Activated T-cell treated with anti-CD3 and anti-CD28 coated beads, Interleukin-2, amount 50 U/mL, for 4 hours (primary cell): ENCODE data around the gene PSTPIP2. TPM values are rescaled to one million over a fixed set of nuclear protein-coding genes. Genes with fewer than 3 reads are reported as not detected.
"Not testable (repeated sequence)": the region's sequence is repeated elsewhere in the genome, so short reads cannot be mapped to it uniquely, and the experiment has no call there.

ENCODE experiments used
- ATAC-seq, 2 donors: fragments of 200-7000 bp; cut with Tn5 transposase; one replicate each; pipeline ENCODE4 v1.10.0; 2021
- DNase-seq: peaks from one replicate; pipeline ENCODE4 v3.0.0-alpha.2; 2020
- H3K27me3 Mint-ChIP-seq: one replicate; pipeline ENCODE4 v1.8.0; 2021; ENCODE audit warnings: low read depth, mixed read lengths
- H3K36me3 Mint-ChIP-seq: one replicate; pipeline ENCODE4 v1.8.0; 2022; ENCODE audit warnings: mixed read lengths; ENCODE audit not compliant: insufficient read depth
- H3K4me1 Mint-ChIP-seq: one replicate; pipeline ENCODE4 v1.8.0; 2021; ENCODE audit warnings: low read depth, mixed read lengths
- H3K4me3 Mint-ChIP-seq: one replicate; pipeline ENCODE4 v1.8.0; 2021; ENCODE audit warnings: mild to moderate bottlenecking, moderate library complexity, mixed read lengths
- H3K9me3 Mint-ChIP-seq: one replicate; pipeline ENCODE4 v1.8.0; 2021; ENCODE audit warnings: mixed read lengths
- total RNA-seq, 3 donors: library from RNA; stranded (reverse); gene quantifications; one replicate each; pipeline ENCODE4 v1.2.1, GENCODE V29; 2021

Gene PSTPIP2, protein sequence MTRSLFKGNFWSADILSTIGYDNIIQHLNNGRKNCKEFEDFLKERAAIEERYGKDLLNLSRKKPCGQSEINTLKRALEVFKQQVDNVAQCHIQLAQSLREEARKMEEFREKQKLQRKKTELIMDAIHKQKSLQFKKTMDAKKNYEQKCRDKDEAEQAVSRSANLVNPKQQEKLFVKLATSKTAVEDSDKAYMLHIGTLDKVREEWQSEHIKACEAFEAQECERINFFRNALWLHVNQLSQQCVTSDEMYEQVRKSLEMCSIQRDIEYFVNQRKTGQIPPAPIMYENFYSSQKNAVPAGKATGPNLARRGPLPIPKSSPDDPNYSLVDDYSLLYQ
- 10 to 100 TPM; 15.8 to 16.6 (median 16.4) TPM for total RNA-seq

GRCh38 chr18:46071653-46072375 is at the start of gene PSTPIP2:
Gene PSTPIP2 (minus strand): TSS chr18:46072260. CDS start chr18:46072188, 72 bp downstream.
- Mint-ChIP-seq H3K4me3 (peak within 1 kb of the TSS; percentile 83), H3K4me1 (peaks cover 37% of the 10 kb centered on the region), H3K9me3 (no peaks in the 10 kb centered on the region), H3K27me3 (no peaks in the 10 kb centered on the region), H3K36me3 (peaks cover 1% of the 10 kb centered on the region)
- DNase-seq = peak; percentile 66
- peak; percentile 76 to 77 for ATAC-seq

GRCh38 chr18:46113751-46114150 is 41.7 kb upstream of the PSTPIP2 start:
- no peak for DNase-seq
- ATAC-seq = no peak
- Mint-ChIP-seq H3K4me3 (no peak overlapping the region), H3K36me3 (peaks cover 16% of the 10 kb centered on the region), H3K27me3 (no peaks in the 10 kb centered on the region), H3K4me1 (peaks cover 2% of the 10 kb centered on the region), H3K9me3 (no peaks in the 10 kb centered on the region)

GRCh38 chr18:46110406-46110805 is 38.3 kb upstream of the PSTPIP2 start:
- no peak overlapping the region for H3K4me3 Mint-ChIP-seq
- H3K4me1 Mint-ChIP-seq = peaks cover 12% of the 10 kb centered on the region
- peaks cover 24% of the 10 kb centered on the region for H3K36me3 Mint-ChIP-seq
- no peak for ATAC-seq
- no peaks in the 10 kb centered on the region for H3K27me3 Mint-ChIP-seq
- DNase-seq = no peak
- no peaks in the 10 kb centered on the region for H3K9me3 Mint-ChIP-seq

DNA sequence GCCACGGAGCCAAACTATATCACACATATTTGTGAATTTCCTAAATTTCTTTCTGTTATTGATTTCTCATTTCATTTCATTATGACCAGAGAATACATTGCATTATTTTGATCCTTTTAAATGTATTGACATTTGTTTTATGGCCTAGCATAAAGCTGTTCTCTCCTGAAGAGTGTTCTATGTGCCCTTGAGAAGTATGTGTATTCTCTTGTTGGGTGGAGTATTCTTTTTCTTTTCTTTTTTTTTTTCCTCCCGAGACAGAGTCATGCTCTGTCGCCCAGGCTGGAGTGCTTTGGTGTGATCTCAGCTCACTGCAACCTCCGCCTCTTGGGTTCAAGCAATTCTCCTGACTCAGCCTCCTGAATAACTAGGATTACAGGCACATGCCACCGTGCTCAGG is 37.3 kb upstream of the PSTPIP2 start:
- ATAC-seq (no peak), DNase-seq (no peak)
- H3K27me3 Mint-ChIP-seq = no peaks in the 10 kb centered on the region
- peaks cover 18% of the 10 kb centered on the region for H3K4me1 Mint-ChIP-seq
- no peak overlapping the region for H3K4me3 Mint-ChIP-seq
- H3K36me3 Mint-ChIP-seq = peaks cover 24% of the 10 kb centered on the region
- H3K9me3 Mint-ChIP-seq = no peaks in the 10 kb centered on the region

DNA sequence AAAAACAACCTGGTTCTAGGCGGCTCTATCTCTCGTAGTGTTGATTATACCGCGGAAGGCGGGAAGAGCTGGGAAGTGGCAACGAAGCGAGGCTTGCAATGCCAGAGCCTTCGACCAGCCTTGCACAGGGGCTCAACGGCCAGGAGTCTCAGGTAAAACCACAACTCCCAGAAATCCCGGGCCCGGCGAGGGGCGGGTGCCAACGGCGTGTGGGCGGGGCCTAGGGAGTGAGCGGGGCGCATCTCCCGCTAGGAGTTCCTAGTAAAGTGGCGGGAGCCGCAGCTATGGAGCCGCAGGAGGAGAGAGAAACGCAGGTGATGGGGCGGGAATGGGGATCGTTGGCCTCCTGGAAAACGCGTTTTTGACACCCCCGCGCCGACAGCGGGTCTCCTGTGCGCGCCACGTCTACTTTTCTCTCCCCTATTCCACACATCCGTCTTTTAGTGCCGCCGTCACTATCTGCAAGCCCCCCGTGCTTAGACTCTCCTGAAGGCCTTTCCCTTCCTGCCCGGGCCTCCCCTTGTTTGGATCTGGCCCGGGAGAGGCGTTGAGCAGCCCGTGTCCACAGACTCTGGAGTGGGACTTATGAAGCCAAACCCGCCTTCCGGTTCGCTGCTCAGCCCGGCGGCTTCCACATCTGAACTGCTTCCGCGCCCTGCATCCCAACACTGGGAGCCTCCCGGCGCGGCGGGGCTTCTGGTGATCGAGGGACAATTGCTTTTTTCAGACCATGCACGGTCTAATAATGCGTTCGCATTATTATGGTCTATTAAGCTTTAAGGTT is 32.3 kb upstream of the PSTPIP2 start, which contains the start of gene HAUS1:
HAUS1 (plus strand) TSS at position 258 of the 784 bp plus-strand sequence; CDS start at position 285, 27 bp downstream.
- H3K4me1 Mint-ChIP-seq = peaks cover 20% of the 10 kb centered on the region
- peak within 1 kb of the TSS; percentile 98 for H3K4me3 Mint-ChIP-seq
- H3K36me3 Mint-ChIP-seq = peaks cover 12% of the 10 kb centered on the region
- peak; percentile 82 for DNase-seq
- no peaks in the 10 kb centered on the region for H3K27me3 Mint-ChIP-seq
- ATAC-seq = peak; percentile 99
- no peaks in the 10 kb centered on the region for H3K9me3 Mint-ChIP-seq

GRCh38 chr18:46099463-46099862 is 27.4 kb upstream of the PSTPIP2 start:
- Mint-ChIP-seq H3K27me3 (no peaks in the 10 kb centered on the region), H3K9me3 (no peaks in the 10 kb centered on the region), H3K4me3 (no peak overlapping the region), H3K4me1 (peaks cover 27% of the 10 kb centered on the region), H3K36me3 (peaks cover 13% of the 10 kb centered on the region)
- DNase-seq = no peak
- ATAC-seq = no peak

DNA sequence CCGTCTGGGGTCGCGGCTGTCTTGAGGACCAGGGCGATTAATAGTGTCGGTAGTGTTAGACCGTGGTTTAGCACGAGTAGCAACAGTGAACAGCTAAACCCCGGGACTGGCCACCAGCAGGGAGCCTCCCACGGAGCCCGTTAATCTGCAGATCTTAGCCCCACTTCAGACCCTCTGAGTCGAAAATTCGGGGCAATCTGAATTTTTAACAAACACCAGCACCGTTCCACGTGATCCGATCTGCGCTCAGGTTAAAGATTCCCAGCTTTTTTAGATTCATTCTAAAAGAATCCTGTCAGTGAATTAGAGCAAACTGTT is 26.5 kb upstream of the PSTPIP2 start:
- no peaks in the 10 kb centered on the region for H3K9me3 Mint-ChIP-seq
- no peaks in the 10 kb centered on the region for H3K27me3 Mint-ChIP-seq
- H3K4me1 Mint-ChIP-seq = peaks cover 30% of the 10 kb centered on the region
- no peak for DNase-seq
- peaks cover 16% of the 10 kb centered on the region for H3K36me3 Mint-ChIP-seq
- no peak for ATAC-seq
- H3K4me3 Mint-ChIP-seq = peak overlapping the region; percentile 99

- H3K9me3 Mint-ChIP-seq = no peaks in the 10 kb centered on the region
- peaks cover 32% of the 10 kb centered on the region for H3K4me1 Mint-ChIP-seq
- peak within 1 kb of the TSS; percentile 99 for H3K4me3 Mint-ChIP-seq
- ATAC-seq = peak; percentile 89 to 93
- peaks cover 16% of the 10 kb centered on the region for H3K36me3 Mint-ChIP-seq
- H3K27me3 Mint-ChIP-seq = no peaks in the 10 kb centered on the region
- peak; percentile 78 for DNase-seq
Observed at GRCh38 chr18:46097801-46098615, 25.9 kb upstream of the PSTPIP2 start, which contains the start of gene ATP5F1A. Gene ATP5F1A (minus strand): TSS chr18:46098296. CDS start chr18:46098231, 65 bp downstream.

DNA sequence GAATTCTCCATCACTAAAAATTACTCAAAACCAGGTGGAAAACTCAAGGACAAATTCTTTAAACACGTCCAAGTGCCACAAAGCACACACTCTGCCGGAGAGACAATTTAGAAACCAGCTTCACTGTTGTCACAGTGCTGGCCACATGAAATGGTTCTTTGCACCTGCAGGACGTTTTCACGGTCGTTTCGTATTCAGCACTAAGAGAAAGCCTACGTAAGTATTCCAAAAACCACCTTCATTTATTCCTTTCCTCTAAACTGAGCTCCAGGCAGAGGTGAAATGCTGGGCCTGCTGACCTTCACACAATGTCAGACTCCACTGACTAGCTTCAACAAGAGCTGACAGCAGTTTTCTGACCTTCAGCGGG is 25.4 kb upstream of the PSTPIP2 start:
- peaks cover 16% of the 10 kb centered on the region for H3K36me3 Mint-ChIP-seq
- no peak for DNase-seq
- peaks cover 32% of the 10 kb centered on the region for H3K4me1 Mint-ChIP-seq
- H3K27me3 Mint-ChIP-seq = no peaks in the 10 kb centered on the region
- no peaks in the 10 kb centered on the region for H3K9me3 Mint-ChIP-seq
- H3K4me3 Mint-ChIP-seq = peak overlapping the region; percentile 99
- peak; percentile 10 to 15 for ATAC-seq

DNA sequence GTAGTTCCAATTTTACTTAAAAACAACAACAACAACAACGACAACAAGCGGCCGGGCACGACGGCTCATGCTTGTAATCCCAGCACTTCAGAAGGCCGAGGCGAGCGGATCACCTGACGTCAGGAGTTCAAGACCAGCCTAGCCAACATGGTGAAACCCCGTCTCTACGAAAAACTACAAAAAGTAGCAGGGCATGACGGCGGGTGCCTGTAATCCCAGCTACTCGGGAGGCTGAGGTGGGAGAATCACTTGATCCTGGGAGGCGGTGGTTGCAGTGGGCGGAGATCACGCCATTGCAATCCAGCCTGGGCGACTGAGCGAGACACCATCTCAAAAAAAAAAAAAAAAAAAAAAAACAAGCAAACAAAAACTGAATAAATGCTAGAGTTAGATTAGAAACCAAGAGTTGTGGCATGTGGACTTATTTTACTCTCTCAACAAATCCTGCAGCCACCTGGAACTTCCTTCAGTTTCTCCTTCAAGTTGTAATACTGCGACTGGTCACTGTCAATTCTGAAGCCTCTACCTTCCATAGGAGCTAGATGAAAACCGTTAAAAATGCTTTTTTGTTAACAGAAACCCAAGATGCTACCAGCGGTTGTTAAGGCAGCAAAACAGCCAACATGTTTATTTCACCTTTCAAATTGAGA is 24.7 kb upstream of the PSTPIP2 start:
- peak overlapping the region; percentile 99 for H3K4me3 Mint-ChIP-seq
- H3K9me3 Mint-ChIP-seq = no peaks in the 10 kb centered on the region
- H3K27me3 Mint-ChIP-seq = no peaks in the 10 kb centered on the region
- H3K4me1 Mint-ChIP-seq = peaks cover 36% of the 10 kb centered on the region
- ATAC-seq (no peak), DNase-seq (no peak)
- H3K36me3 Mint-ChIP-seq = peaks cover 19% of the 10 kb centered on the region

- H3K36me3 Mint-ChIP-seq = peaks cover 30% of the 10 kb centered on the region
- no peaks in the 10 kb centered on the region for H3K9me3 Mint-ChIP-seq
- no peak for DNase-seq
- peak overlapping the region; percentile 99 for H3K4me3 Mint-ChIP-seq
- no peaks in the 10 kb centered on the region for H3K27me3 Mint-ChIP-seq
- peaks cover 46% of the 10 kb centered on the region for H3K4me1 Mint-ChIP-seq
- ATAC-seq = no peak
Observed at GRCh38 chr18:46095532-46095931, 23.5 kb upstream of the PSTPIP2 start.

GRCh38 chr18:46088501-46088900 is 16.4 kb upstream of the PSTPIP2 start:
- H3K9me3 Mint-ChIP-seq, H3K27me3 Mint-ChIP-seq, ATAC-seq, H3K4me3 Mint-ChIP-seq, DNase-seq: not testable (repeated sequence)
- H3K36me3 Mint-ChIP-seq = peaks cover 58% of the 10 kb centered on the region
- H3K4me1 Mint-ChIP-seq = peaks cover 20% of the 10 kb centered on the region

- peaks cover 2% of the 10 kb centered on the region for H3K4me1 Mint-ChIP-seq
- H3K9me3 Mint-ChIP-seq = no peaks in the 10 kb centered on the region
- ATAC-seq (no peak), DNase-seq (no peak)
- H3K4me3 Mint-ChIP-seq = no peak overlapping the region
- no peaks in the 10 kb centered on the region for H3K27me3 Mint-ChIP-seq
- H3K36me3 Mint-ChIP-seq = peaks cover 53% of the 10 kb centered on the region
Observed at GRCh38 chr18:46084431-46084830, 12.4 kb upstream of the PSTPIP2 start.
